HUDEP-2 (cell line): ENCODE measurements around the gene NR1H4.
A peak's percentile ranks its signal among the peaks of the same experiment; 100 is the strongest.
"Not testable (repeated sequence)": the region's sequence is repeated elsewhere in the genome, so short reads cannot be mapped to it uniquely, and the experiment has no call there.

Experiments
- DNase-seq, 76 experiments: peaks; one replicate each; lab custom pipeline; 2025; ENCODE audit not compliant: unreplicated experiment in 76 of 76; lab: John Stamatoyannopoulos, UW

NR1H4 gene

GRCh38 chr12:100473716-100474150 lies at the start of gene NR1H4:
Gene NR1H4 (plus strand): TSS chr12:100473866. CDS start chr12:100493324, 19,458 bp downstream.
- no peak for DNase-seq

GRCh38 chr12:100426145-100426544 lies 47.5 kb upstream of the NR1H4 start:
- no peak for DNase-seq

DNA sequence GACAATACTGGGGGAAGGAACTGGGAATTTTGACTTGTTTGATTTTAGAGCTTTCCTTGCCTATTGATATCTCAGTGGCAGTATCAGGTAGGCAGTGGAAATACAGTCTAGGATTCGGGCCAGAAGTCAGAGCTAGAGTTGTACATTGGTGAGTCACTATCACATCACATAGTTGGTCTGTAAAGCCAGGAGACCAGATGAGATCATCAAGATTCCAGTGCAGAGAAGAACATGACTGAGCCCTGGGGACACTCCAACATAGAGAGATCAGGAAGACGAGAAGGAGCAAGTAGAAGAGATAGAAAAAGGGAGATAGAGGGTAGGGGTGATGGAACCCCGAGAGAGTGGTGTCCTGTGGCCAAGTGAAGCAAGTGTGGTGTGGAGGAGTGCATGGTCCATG lies 46.6 kb upstream of the NR1H4 start:
- no peak for DNase-seq

DNA sequence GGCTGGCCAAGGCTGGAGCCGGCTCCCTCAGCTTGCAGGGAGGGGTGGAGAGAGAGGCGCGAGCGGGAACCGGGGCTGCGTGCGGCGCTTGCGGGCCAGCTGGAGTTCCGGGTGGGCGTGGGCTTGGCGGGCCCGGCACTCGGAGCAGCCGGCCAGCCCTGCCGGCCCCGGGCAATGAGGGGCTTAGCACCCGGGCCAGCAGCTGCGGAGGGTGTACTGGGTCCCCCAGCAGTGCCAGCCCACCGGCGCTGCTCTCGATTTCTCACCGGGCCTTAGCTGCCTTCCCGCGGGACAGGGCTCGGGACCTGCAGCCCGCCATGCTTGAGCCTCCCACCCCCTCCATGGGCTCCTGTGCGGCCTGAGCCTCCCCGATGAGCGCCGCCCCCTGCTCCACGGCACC lies 43.4 kb upstream of the NR1H4 start:
- not testable (repeated sequence) for DNase-seq

DNA sequence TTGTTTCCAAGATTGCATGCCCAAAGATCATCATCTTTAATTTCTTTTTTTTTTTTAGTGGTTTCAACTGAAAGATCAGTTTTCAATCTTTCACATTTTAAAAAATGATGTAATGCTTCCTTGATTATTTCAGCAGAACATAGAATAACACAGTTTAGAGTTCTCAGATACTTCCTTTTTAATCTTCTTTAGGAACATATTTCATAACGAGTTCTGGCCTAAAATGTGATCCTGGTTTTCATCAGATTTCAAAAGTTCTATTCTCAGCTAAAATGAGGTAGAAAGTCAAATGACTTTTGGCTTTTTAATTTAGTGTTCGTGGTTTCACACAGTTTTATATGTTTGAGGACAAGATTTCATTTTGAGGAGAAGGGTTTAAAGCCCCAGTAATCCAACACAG lies 40.0 kb upstream of the NR1H4 start:
- DNase-seq, result no peak

DNA sequence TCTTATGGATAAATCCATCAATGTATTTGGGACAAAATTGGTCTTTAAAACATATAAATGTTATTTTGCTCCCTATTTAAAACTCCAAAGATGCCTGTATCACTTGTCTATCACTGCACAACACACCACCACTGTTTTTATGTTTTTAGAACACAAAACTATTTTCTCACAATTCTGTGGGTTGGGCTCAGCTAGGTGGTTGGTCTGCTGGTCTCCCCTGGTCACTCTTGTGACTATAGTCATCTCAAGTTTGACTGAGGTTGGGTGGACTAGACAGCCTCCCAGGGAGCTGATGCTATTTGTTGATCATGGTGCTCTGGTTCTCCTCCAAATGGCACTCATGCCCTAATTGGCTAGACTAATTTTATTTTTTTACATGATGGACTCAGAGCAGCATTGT lies 39.5 kb upstream of the NR1H4 start:
- DNase-seq, result no peak

GRCh38 chr12:100435957-100436356 lies 37.7 kb upstream of the NR1H4 start:
- no peak for DNase-seq

GRCh38 chr12:100437038-100437841 lies 36.4 kb upstream of the NR1H4 start:
- DNase-seq, result peak in 5 of 76 experiments; percentile 0 to 72 (median 22)

DNA sequence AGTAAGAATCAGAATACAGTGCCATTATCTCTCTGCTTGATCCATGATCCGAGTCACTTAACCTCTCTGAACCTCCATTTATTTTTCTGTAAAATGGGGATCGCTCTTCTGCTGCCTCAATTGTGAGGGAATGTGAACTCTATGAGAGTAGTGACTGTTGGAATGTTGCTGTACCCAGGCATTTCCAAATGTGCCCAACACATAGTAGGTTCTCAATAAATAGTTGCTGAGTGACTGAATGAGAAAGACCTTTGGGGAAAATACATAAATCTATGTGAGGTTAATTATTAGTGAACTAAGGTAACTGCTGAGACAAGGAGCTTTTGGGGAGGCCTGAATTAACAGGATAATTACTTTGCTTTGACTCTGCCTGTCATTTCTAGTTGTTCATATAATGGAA lies 33.9 kb upstream of the NR1H4 start:
- no peak for DNase-seq

DNA sequence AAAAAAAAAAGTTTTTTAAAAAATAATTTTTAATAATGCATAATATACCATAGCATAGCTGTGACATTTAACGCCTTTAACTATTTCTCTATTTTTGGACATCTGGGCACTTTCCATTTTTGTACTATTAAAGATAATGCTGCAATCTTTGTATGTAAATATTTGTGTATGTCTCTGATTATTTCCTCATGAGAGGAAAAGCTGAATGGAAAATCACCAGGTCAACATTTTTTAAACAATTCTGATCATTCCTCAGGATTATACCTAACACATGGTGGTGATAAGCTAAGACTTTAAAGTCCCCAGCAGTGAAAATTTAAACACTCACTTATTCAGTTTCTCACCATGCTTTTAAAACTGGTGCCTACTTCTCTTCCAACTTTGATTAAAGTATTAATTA lies 31.3 kb upstream of the NR1H4 start:
- no peak for DNase-seq

GRCh38 chr12:100443434-100443833 lies 30.2 kb upstream of the NR1H4 start:
- no peak for DNase-seq

GRCh38 chr12:100445081-100445481 lies 28.6 kb upstream of the NR1H4 start:
- DNase-seq, result no peak

GRCh38 chr12:100447381-100447780 lies 26.3 kb upstream of the NR1H4 start:
- DNase-seq, result no peak

DNA sequence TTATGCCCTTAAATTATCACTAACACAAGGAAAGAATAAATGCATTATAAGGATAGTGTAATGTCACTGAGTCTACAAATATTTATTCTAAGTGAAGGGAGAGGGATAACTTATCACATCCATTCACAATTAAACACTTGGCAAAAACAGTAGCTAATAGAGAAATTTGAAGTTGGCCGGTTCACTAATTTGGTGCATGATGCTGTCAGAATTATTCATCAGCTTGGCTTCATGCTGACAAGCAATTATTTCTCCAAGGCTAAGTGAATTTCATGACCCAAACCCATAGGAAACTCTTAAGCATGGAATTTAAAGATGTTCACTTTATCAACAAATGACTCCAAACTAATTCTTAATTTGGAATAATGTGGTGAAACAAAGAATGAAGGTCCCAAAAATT lies 25.0 kb upstream of the NR1H4 start:
- DNase-seq, result no peak

DNA sequence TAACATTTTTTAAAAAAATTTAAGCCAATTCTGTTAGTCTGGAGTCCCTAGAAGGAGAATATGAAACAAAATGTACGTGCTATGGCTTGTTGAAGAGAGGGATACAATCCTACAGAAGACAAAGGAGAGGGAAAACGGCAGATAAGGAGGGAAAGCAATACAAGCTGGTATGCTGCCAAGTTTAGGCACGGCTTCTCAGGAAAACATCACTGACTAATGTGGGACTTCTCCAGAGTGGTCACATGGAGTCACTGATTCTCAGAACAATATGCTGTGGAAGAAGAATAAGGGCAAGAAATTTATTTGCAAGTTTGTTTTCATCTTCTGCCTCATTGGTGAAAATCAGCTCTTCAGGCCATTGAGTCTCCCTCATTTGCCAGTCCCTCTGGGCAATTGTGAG lies 22.9 kb upstream of the NR1H4 start:
- DNase-seq, result no peak

DNA sequence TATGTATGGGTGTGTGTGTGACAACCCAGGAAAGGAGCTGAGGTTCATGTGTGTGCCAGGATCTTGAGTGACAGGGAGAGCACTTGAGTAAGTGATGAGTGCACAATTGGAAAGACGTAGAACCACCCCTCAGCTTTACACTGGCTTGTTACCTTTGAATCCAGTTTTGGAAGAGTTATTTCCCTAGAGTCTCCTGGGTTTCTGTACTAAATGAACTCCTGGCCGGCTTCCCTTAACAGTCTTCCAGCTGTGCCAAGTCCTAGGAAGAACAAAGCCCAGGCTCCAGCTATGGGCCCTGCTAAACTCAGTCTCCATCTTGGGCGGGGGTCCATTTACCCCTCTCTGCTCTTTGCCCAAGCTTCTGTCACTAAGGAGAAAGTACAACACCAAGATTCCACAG lies 19.7 kb upstream of the NR1H4 start:
- DNase-seq, result no peak

GRCh38 chr12:100455896-100456295 lies 17.8 kb upstream of the NR1H4 start:
- DNase-seq, result no peak

DNA sequence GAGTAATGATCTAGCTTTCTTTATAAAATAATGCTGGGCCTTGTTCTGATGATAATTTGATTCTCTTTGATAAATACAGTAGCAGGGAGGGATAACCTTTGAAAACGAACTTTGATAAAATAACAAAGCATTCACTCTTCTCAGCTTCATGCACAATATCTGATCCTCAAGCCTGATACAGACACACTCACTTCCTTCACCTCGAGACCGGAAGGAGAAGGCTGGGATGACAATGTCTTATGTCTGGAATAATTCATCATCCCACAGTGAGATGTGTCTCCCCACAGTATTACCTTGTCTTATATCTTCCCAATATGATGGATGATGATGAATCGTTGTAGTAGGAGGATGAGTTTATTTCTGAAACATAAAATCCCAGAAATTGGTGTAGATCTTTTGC lies 15.5 kb upstream of the NR1H4 start:
- no peak for DNase-seq

- DNase-seq, result no peak
These were observed 13.0 kb upstream of the NR1H4 start for GRCh38 chr12:100460702-100461101.

DNA sequence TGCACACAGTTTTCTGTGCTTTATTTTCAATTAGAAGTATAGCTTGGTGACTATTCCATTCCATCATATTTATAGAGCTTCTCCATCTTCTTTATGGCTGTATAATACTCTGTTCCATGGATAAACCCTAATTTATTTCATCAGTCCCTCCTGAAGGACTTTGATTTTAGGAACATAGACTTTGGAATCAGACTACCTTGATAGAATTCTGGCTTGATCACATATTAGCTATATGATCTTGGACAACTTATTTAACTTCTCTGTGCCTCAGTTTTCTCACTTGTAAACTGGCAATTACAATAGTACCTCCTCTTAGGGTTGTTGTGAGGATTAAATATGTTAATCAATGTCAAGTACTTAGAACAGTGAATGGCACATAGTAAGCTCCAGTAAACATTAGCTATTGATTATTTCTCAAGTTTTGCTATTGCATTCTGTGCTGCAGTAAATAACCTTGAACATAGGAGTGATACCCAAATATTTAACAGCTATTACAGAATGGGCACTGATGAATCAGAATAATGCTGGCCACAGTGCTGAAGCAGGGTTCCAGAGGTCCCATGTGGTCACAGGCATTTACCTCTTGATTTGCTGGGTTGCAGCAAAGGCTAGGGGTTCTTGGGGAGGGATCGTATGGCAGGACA lies 12.2 kb upstream of the NR1H4 start:
- DNase-seq, result no peak

- DNase-seq, result no peak
These were observed 10.0 kb upstream of the NR1H4 start for GRCh38 chr12:100463661-100464060.

GRCh38 chr12:100464529-100464928 lies 9.1 kb upstream of the NR1H4 start:
- DNase-seq, result no peak
